DOHH2 (cell line): ENCODE data around the gene CEACAM4.

Source experiments
- CTCF ChIP-seq: fragments of 200-600 bp; sonication (generic); IDR thresholded peaks from one replicate; pipeline ENCODE4 v1.5.1; 2014; ENCODE audit warnings: antibody characterized with exemption, mild to moderate bottlenecking, low read depth, low read length; ENCODE audit not compliant: poor library complexity, severe bottlenecking
- EZH2phosphoT487 ChIP-seq: fragments of 200-600 bp; sonication (generic); IDR thresholded peaks from 2 replicates; pipeline ENCODE4 v1.6.1; 2017; ENCODE audit warnings: borderline replicate concordance, mild to moderate bottlenecking, antibody characterized with exemption, low read length, moderate library complexity, mixed read lengths

- TF ChIP-seq CTCF = no peak
- no peak for TF ChIP-seq EZH2phosphoT487
These were observed 37.5 kb downstream of the CEACAM4 start for GRCh38 chr19:41589371-41589770.
